HEK293 (cell line): Measurements from ENCODE around the gene ZNF444.

Experiments
- CTCF ChIA-PET: fragments of 350-600 bp; formaldehyde crosslinking; extraction: SDS; loops from one replicate; lab custom pipeline; 2021; ENCODE audit warnings: antibody characterized with exemption; lab: Yijun Ruan, JAX
- POLR2A ChIA-PET: fragments of 300-600 bp; formaldehyde crosslinking; extraction: SDS; loops from one replicate; lab custom pipeline; 2020; ENCODE audit warnings: antibody characterized with exemption, inconsistent platforms; lab: Yijun Ruan, JAX
- H3K27ac ChIP-seq: fragments of 200-500 bp; sonication (Bioruptor generic); 2 replicates; pipeline ENCODE4 v1.5.1; 2014; ENCODE audit warnings: low read depth, low read length, control low read depth, inconsistent platforms; ENCODE audit errors: extremely low read depth
- H3K36me3 ChIP-seq, 2 experiments: fragments of 200-500 bp in 1 of 2; sonication (Bioruptor generic) in 1 of 2; 1 replicate in 1 of 2; 2 replicates in 1 of 2; pipeline ENCODE4 v1.5.1; 2014 to 2017; ENCODE audit warnings: inconsistent platforms in 2 of 2, low read length in 2 of 2; ENCODE audit not compliant: control insufficient read depth in 2 of 2, insufficient read depth in 1 of 2
- H3K4me1 ChIP-seq: fragments of 200-500 bp; sonication (Bioruptor generic); 2 replicates; pipeline ENCODE4 v1.5.1; 2014; ENCODE audit warnings: mild to moderate bottlenecking, low read length, inconsistent platforms; ENCODE audit not compliant: control insufficient read depth, insufficient read depth
- H3K4me3 ChIP-seq: 2 replicates; pipeline ENCODE4 v1.5.1; 2011; ENCODE audit warnings: low read depth, mild to moderate bottlenecking, control low read depth, low read length, moderate library complexity
- H3K9me3 ChIP-seq: fragments of 200-500 bp; sonication (Bioruptor generic); 2 replicates; pipeline ENCODE4 v1.5.1; 2014; ENCODE audit warnings: low read depth, low read length, inconsistent platforms; ENCODE audit not compliant: control insufficient read depth, insufficient read depth
- FEZF1 ChIP-seq: fragments of 450-650 bp; formaldehyde crosslinking; IDR thresholded peaks from 2 replicates; pipeline ENCODE4 v1.5.1; 2016; ENCODE audit warnings: missing biosample characterization, missing genetic modification characterization
- HOXC10 ChIP-seq: sonication (generic); formaldehyde crosslinking; IDR thresholded peaks from 2 replicates; pipeline ENCODE4 v1.8.1; 2023; ENCODE audit warnings: mild to moderate bottlenecking, missing genetic modification reagents
- KLF7 ChIP-seq: fragments of 450-650 bp; formaldehyde crosslinking; IDR thresholded peaks from 2 replicates; pipeline ENCODE4 v1.5.1; 2016; ENCODE audit warnings: missing biosample characterization, missing genetic modification characterization, borderline replicate concordance
- PBX3 ChIP-seq: sonication (generic); formaldehyde crosslinking; IDR thresholded peaks from 2 replicates; pipeline ENCODE4 v1.8.1; 2022; ENCODE audit warnings: mild to moderate bottlenecking, moderate library complexity, missing genetic modification reagents
- SCRT1 ChIP-seq: fragments of 450-650 bp; formaldehyde crosslinking; IDR thresholded peaks from 2 replicates; pipeline ENCODE4 v1.5.1; 2016; ENCODE audit warnings: missing biosample characterization, missing genetic modification characterization, borderline replicate concordance
- ZBTB17 ChIP-seq: fragments of 450-650 bp; formaldehyde crosslinking; IDR thresholded peaks from 2 replicates; pipeline ENCODE4 v1.5.1; 2016; ENCODE audit warnings: missing biosample characterization, missing genetic modification characterization
- ZBTB7A ChIP-seq: fragments of 450-650 bp; formaldehyde crosslinking; IDR thresholded peaks from 2 replicates; pipeline ENCODE4 v1.5.1; 2016; ENCODE audit warnings: low read depth, missing biosample characterization, missing genetic modification characterization
- ZNF10 ChIP-seq: fragments of 450-650 bp; formaldehyde crosslinking; IDR thresholded peaks from 2 replicates; pipeline ENCODE4 v1.5.1; 2017; ENCODE audit warnings: missing biosample characterization, missing genetic modification characterization
- ZNF146 ChIP-seq: fragments of 450-650 bp; formaldehyde crosslinking; IDR thresholded peaks from 2 replicates; pipeline ENCODE4 v1.5.1; 2016; ENCODE audit warnings: missing biosample characterization, missing genetic modification characterization
- ZNF184 ChIP-seq: fragments of 450-650 bp; IDR thresholded peaks from 2 replicates; pipeline ENCODE4 v1.5.1; 2018; ENCODE audit warnings: missing biosample characterization, mild to moderate bottlenecking, missing genetic modification characterization
- ZNF26 ChIP-seq: fragments of 450-650 bp; formaldehyde crosslinking; IDR thresholded peaks from 2 replicates; pipeline ENCODE4 v1.5.1; 2016; ENCODE audit warnings: missing biosample characterization, missing genetic modification characterization
- ZNF416 ChIP-seq: fragments of 450-650 bp; formaldehyde crosslinking; IDR thresholded peaks from 2 replicates; pipeline ENCODE4 v1.5.1; 2016; ENCODE audit warnings: missing biosample characterization, missing genetic modification characterization
- ZNF548 ChIP-seq: fragments of 450-650 bp; formaldehyde crosslinking; IDR thresholded peaks from 2 replicates; pipeline ENCODE4 v1.5.1; 2016; ENCODE audit warnings: missing biosample characterization, missing genetic modification characterization
- ZNF555 ChIP-seq: fragments of 450-650 bp; formaldehyde crosslinking; conservative IDR thresholded peaks from 2 replicates; pipeline ENCODE4 v1.5.1; 2017; ENCODE audit warnings: missing biosample characterization, mild to moderate bottlenecking, missing genetic modification characterization, inconsistent platforms
- ZNF561 ChIP-seq: fragments of 450-650 bp; IDR thresholded peaks from 2 replicates; pipeline ENCODE4 v1.5.1; 2018; ENCODE audit warnings: missing biosample characterization, missing genetic modification characterization, borderline replicate concordance
- ZNF600 ChIP-seq: fragments of 450-650 bp; formaldehyde crosslinking; IDR thresholded peaks from 2 replicates; pipeline ENCODE4 v1.5.1; 2016; ENCODE audit warnings: missing biosample characterization, missing genetic modification characterization
- ZNF621 ChIP-seq: fragments of 450-650 bp; formaldehyde crosslinking; IDR thresholded peaks from 2 replicates; pipeline ENCODE4 v1.5.1; 2017; ENCODE audit warnings: missing biosample characterization, missing genetic modification characterization
- ZNF623 ChIP-seq: fragments of 450-650 bp; formaldehyde crosslinking; IDR thresholded peaks from 2 replicates; pipeline ENCODE4 v1.5.1; 2016; ENCODE audit warnings: missing biosample characterization, missing genetic modification characterization
- ZNF76 ChIP-seq: fragments of 450-650 bp; formaldehyde crosslinking; IDR thresholded peaks from 2 replicates; pipeline ENCODE4; 2016; ENCODE audit warnings: low read depth, missing biosample characterization, missing genetic modification characterization, borderline replicate concordance
- ZNF791 ChIP-seq: fragments of 450-650 bp; formaldehyde crosslinking; IDR thresholded peaks from 2 replicates; pipeline ENCODE4 v1.5.1; 2016; ENCODE audit warnings: missing biosample characterization, missing genetic modification characterization
- ZSCAN4 ChIP-seq: fragments of 450-650 bp; formaldehyde crosslinking; IDR thresholded peaks from 2 replicates; pipeline ENCODE4 v1.5.1; 2017; ENCODE audit warnings: missing biosample characterization, missing genetic modification characterization

The ZNF444 gene

GRCh38 chr19:56118666-56119581, 22.2 kb upstream of the ZNF444 start:
- TF ChIP-seq ZNF184 (tag by site-specific recombination) (no peak), HOXC10 (CRISPR knock-in tag) (0 out of 2 replicates have a peak, but pooled peaks have one; percentile 10), ZNF623 (tag by site-specific recombination) (peak; percentile 7; the same call in 1 of the 2 replicates)
- ChIA-PET POLR2A (interaction anchor here (1.2 kb wide), 1 partner anchor 11 kb away, joined by 3 read pairs; no protein-coding TSS in a partner anchor), CTCF (no interaction called here)
- peak overlapping the region; percentile 94 for H3K27ac ChIP-seq
- peaks cover 6% of the 10 kb centered on the region for H3K4me1 ChIP-seq
- H3K9me3 ChIP-seq = no peaks in the 10 kb centered on the region
- peaks cover 0 to 27% of the 10 kb centered on the region in 2 experiments; a peak in 2 of 3 replicates for H3K36me3 ChIP-seq
- H3K4me3 ChIP-seq = no peak overlapping the region; the same call in 1 of the 2 replicates

- TF ChIP-seq KLF7 (tag by site-specific recombination) = no peak
- peak; percentile 56; the same call in 1 of the 2 replicates for TF ChIP-seq ZNF600
- peak; percentile 38; the same call in 1 of the 2 replicates for TF ChIP-seq ZSCAN4
- TF ChIP-seq ZBTB17 (tag by site-specific recombination) = peak; percentile 41; the same call in 1 of the 2 replicates
- no peak for TF ChIP-seq ZNF621 (tag by site-specific recombination)
- Histone ChIP-seq H3K27ac (peak overlapping the region; percentile 94), H3K4me3 (peak overlapping the region; percentile 74), H3K9me3 (no peaks in the 10 kb centered on the region), H3K4me1 (peaks cover 5% of the 10 kb centered on the region), H3K36me3 (peaks cover 0 to 27% of the 10 kb centered on the region in 2 experiments; a peak in 2 of 3 replicates)
- ChIA-PET CTCF (no interaction called here), POLR2A (interaction anchor here (0.7 to 1.2 kb wide), 3 partner anchors 12 to 34 kb away, joined by 3 to 4 read pairs (median 3); partner anchors contain the start of gene ZNF444)
These were observed 21.5 kb upstream of the ZNF444 start for GRCh38 chr19:56119582-56119978.

- H3K36me3 ChIP-seq = peaks cover 0 to 27% of the 10 kb centered on the region in 2 experiments; a peak in 2 of 3 replicates
- TF ChIP-seq PBX3 (CRISPR knock-in tag) (0 out of 2 replicates have a peak, but pooled peaks have one; percentile 5), ZNF146 (tag by site-specific recombination) (no peak)
- ChIA-PET POLR2A (interaction anchor here (0.7 to 1.2 kb wide), 3 partner anchors 12 to 35 kb away, joined by 3 to 4 read pairs (median 3); partner anchors contain the start of gene ZNF444), CTCF (no interaction called here)
- peaks cover 3% of the 10 kb centered on the region for H3K4me1 ChIP-seq
- H3K9me3 ChIP-seq = no peaks in the 10 kb centered on the region
- H3K4me3 ChIP-seq = peak overlapping the region; percentile 74
- H3K27ac ChIP-seq = peak overlapping the region; percentile 94
These were observed 21.1 kb upstream of the ZNF444 start for GRCh38 chr19:56120002-56120370.

GRCh38 chr19:56120371-56121179, 20.5 kb upstream of the ZNF444 start:
- Histone ChIP-seq H3K4me1 (peaks cover 3% of the 10 kb centered on the region), H3K9me3 (no peaks in the 10 kb centered on the region), H3K36me3 (peaks cover 0 to 26% of the 10 kb centered on the region in 2 experiments; a peak in 1 of 3 replicates), H3K27ac (peak overlapping the region; percentile 94), H3K4me3 (peak overlapping the region; percentile 74)
- POLR2A ChIA-PET = interaction anchor here (0.6 to 1.5 kb wide), 16 partner anchors 13 to 496 kb away, joined by 3 to 26 read pairs (median 3); partner anchors contain the start of genes ZNF444, ZNF784 and ZSCAN5A
- CTCF ChIA-PET = interaction anchor here (0.6 to 0.7 kb wide), 2 partner anchors 495 to 1357 kb away, joined by 3 read pairs; no protein-coding TSS in a partner anchor
- TF ChIP-seq FEZF1 (tag by site-specific recombination) (no peak), ZNF10 (tag by site-specific recombination) (no peak), SCRT1 (tag by site-specific recombination) (no peak), ZNF791 (no peak), ZNF561 (tag by site-specific recombination) (peak; percentile 38; the same call in 1 of the 2 replicates), ZNF26 (no peak), ZBTB7A (tag by site-specific recombination) (peak; percentile 33; the same call in 1 of the 2 replicates), ZNF76 (tag by site-specific recombination) (no peak), ZNF555 (tag by site-specific recombination) (no peak), ZNF416 (tag by site-specific recombination) (no peak), ZNF548 (tag by site-specific recombination) (no peak)
